ENCODE data around the gene SESN1.
"Not testable (repeated sequence)": the region's sequence is repeated elsewhere in the genome, so short reads cannot be mapped to it uniquely, and the experiment has no call there.

Gene SESN1

GRCh38 chr6:109088995-109089394, 5.7 kb downstream of the SESN1 start:
- Histone ChIP-seq H3K27ac (ENCODE audit: poor library complexity, severe bottlenecking) (no peak overlapping the region), H3K4me3 (ENCODE audit: severe bottlenecking) (no peak overlapping the region), H3K4me1 (ENCODE audit: insufficient read depth, poor library complexity, severe bottlenecking) (no peaks in the 10 kb centered on the region), H3K36me3 (ENCODE audit: low read depth) (no peaks in the 10 kb centered on the region), H3K9me3 (ENCODE audit: severe bottlenecking) (no peaks in the 10 kb centered on the region), H3K27me3 (ENCODE audit: insufficient read depth, poor library complexity, severe bottlenecking) (no peaks in the 10 kb centered on the region)
- ATAC-seq (ENCODE audit: low read depth) (no peak), DNase-seq (ENCODE audit: low spot score) (no peak)
- TF ChIP-seq, protein P1, sequence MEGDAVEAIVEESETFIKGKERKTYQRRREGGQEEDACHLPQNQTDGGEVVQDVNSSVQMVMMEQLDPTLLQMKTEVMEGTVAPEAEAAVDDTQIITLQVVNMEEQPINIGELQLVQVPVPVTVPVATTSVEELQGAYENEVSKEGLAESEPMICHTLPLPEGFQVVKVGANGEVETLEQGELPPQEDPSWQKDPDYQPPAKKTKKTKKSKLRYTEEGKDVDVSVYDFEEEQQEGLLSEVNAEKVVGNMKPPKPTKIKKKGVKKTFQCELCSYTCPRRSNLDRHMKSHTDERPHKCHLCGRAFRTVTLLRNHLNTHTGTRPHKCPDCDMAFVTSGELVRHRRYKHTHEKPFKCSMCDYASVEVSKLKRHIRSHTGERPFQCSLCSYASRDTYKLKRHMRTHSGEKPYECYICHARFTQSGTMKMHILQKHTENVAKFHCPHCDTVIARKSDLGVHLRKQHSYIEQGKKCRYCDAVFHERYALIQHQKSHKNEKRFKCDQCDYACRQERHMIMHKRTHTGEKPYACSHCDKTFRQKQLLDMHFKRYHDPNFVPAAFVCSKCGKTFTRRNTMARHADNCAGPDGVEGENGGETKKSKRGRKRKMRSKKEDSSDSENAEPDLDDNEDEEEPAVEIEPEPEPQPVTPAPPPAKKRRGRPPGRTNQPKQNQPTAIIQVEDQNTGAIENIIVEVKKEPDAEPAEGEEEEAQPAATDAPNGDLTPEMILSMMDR (IDR thresholded peaks at IDR 0.05; ENCODE audit: poor library complexity, severe bottlenecking), result no peak

DNA sequence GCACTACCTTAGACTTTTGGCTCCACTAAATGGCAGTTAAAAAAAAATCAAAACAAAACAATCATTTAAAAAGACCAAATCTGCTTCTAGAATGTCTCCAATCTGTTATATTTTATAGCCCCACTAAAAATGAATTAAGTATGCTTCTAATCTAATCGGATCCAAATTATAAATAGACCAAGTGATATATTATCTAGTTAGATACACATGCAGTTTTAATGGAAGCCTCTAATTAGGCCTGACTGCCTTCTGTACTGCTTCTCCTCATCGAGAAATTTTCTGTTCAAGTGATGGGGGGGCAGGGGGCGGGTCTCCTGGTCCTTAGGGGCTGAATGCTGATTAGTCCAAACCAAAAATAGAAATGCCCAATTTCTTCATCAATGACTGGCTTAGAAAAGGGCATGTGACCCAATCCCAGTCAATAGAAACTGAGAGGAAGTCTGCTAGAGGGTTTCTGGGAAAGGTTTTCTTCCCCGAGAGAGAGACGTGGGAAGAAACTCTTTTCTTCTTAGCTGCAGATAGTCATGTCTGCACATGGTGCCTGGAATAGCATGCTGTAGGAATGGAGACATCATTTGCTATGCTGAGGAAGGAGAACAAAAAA, 6.9 kb downstream of the SESN1 start:
- ATAC-seq (ENCODE audit: low read depth) (no peak), DNase-seq (ENCODE audit: low spot score) (no peak)
- Histone ChIP-seq H3K27me3 (ENCODE audit: insufficient read depth, poor library complexity, severe bottlenecking) (no peaks in the 10 kb centered on the region), H3K36me3 (ENCODE audit: low read depth) (no peaks in the 10 kb centered on the region), H3K27ac (ENCODE audit: poor library complexity, severe bottlenecking) (no peak overlapping the region), H3K9me3 (ENCODE audit: severe bottlenecking) (no peaks in the 10 kb centered on the region), H3K4me1 (ENCODE audit: insufficient read depth, poor library complexity, severe bottlenecking) (no peaks in the 10 kb centered on the region), H3K4me3 (ENCODE audit: severe bottlenecking) (no peak overlapping the region)
- TF ChIP-seq, protein P1 (IDR thresholded peaks at IDR 0.05; ENCODE audit: poor library complexity, severe bottlenecking), result no peak

- H3K27me3 ChIP-seq (ENCODE audit: insufficient read depth, poor library complexity, severe bottlenecking); H3K36me3 ChIP-seq (ENCODE audit: low read depth); DNase-seq (ENCODE audit: low spot score); H3K27ac ChIP-seq (ENCODE audit: poor library complexity, severe bottlenecking); H3K4me1 ChIP-seq (ENCODE audit: insufficient read depth, poor library complexity, severe bottlenecking); ATAC-seq (ENCODE audit: low read depth); H3K9me3 ChIP-seq (ENCODE audit: severe bottlenecking); H3K4me3 ChIP-seq (ENCODE audit: severe bottlenecking): not testable (repeated sequence)
Measured at GRCh38 chr6:109084146-109084545, 10.5 kb downstream of the SESN1 start.

DNA sequence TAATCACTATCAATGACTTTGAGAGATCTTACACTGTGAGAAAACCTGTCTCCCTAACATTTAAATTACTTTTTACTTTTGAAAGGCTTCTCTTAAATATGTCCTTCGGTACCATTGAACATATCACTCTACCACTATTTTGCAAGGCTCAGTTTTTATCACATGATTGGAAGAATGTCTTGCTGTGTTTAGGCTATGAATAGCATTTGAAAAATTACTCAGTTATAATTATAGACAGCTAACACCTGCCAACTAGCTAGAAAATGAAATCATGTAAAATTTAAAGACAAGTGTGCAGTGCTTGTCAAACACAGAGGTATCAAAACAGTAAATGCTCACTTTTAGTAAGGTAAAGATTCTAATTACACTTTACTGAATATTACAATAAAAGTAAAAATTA, 11.0 kb downstream of the SESN1 start:
- TF ChIP-seq, protein P1 (IDR thresholded peaks at IDR 0.05; ENCODE audit: poor library complexity, severe bottlenecking), result no peak
- Histone ChIP-seq H3K4me1 (ENCODE audit: insufficient read depth, poor library complexity, severe bottlenecking) (no peaks in the 10 kb centered on the region), H3K27ac (ENCODE audit: poor library complexity, severe bottlenecking) (no peak overlapping the region), H3K36me3 (ENCODE audit: low read depth) (no peaks in the 10 kb centered on the region), H3K4me3 (ENCODE audit: severe bottlenecking) (no peak overlapping the region), H3K9me3 (ENCODE audit: severe bottlenecking) (no peaks in the 10 kb centered on the region), H3K27me3 (ENCODE audit: insufficient read depth, poor library complexity, severe bottlenecking) (no peaks in the 10 kb centered on the region)
- no peak for ATAC-seq (ENCODE audit: low read depth)
- no peak for DNase-seq (ENCODE audit: low spot score)

GRCh38 chr6:109082188-109082577, 12.5 kb downstream of the SESN1 start:
- no peaks in the 10 kb centered on the region for H3K36me3 ChIP-seq (ENCODE audit: low read depth)
- TF ChIP-seq, protein P1 (IDR thresholded peaks at IDR 0.05; ENCODE audit: poor library complexity, severe bottlenecking), result no peak
- DNase-seq (ENCODE audit: low spot score) (no peak), ATAC-seq (ENCODE audit: low read depth) (peak; percentile 31; the same call in 1 of the 3 replicates)
- H3K4me1 ChIP-seq (ENCODE audit: insufficient read depth, poor library complexity, severe bottlenecking), result no peaks in the 10 kb centered on the region
- no peaks in the 10 kb centered on the region for H3K9me3 ChIP-seq (ENCODE audit: severe bottlenecking)
- no peaks in the 10 kb centered on the region for H3K27me3 ChIP-seq (ENCODE audit: insufficient read depth, poor library complexity, severe bottlenecking)
- no peak overlapping the region for H3K4me3 ChIP-seq (ENCODE audit: severe bottlenecking)
- no peak overlapping the region for H3K27ac ChIP-seq (ENCODE audit: poor library complexity, severe bottlenecking)

All from RWPE2 (cell line).